Transverse colon (tissue), 4 donors: ENCODE measurements around the gene OR8K3.

Experiments
- CTCF ChIP-seq, 5 experiments: fragments of 200-600 bp in 3 of 5; fragments of 450-650 bp in 2 of 5; sonication (generic) in 3 of 5; IDR thresholded peaks; 1 replicate in 2 of 5; 2 replicates in 3 of 5; pipeline ENCODE4 v1.5.1; 2016 to 2017; ENCODE audit warnings: antibody characterized with exemption in 5 of 5, inconsistent platforms in 3 of 5, mild to moderate bottlenecking in 2 of 5, moderate library complexity in 1 of 5
- EP300 ChIP-seq: sonication (generic); formaldehyde crosslinking; IDR thresholded peaks from one replicate; pipeline ENCODE4 v1.6.1; 2017; ENCODE audit warnings: antibody characterized with exemption, low read depth
- POLR2A ChIP-seq: fragments of 450-650 bp; IDR thresholded peaks from one replicate; pipeline ENCODE4 v1.6.1; 2016; ENCODE audit warnings: antibody characterized with exemption, mild to moderate bottlenecking, moderate library complexity
- POLR2AphosphoS5 ChIP-seq, 3 donors: sonication (generic); formaldehyde crosslinking; IDR thresholded peaks; one replicate each; pipeline ENCODE4 v1.6.1; 2016; ENCODE audit warnings: antibody characterized with exemption in 3 of 3

- TF ChIP-seq CTCF (IDR thresholded peaks at IDR 0.05): no peak
- TF ChIP-seq POLR2AphosphoS5 (IDR thresholded peaks at IDR 0.05): no peak
- no peak for TF ChIP-seq POLR2A
- no peak for TF ChIP-seq EP300
These were observed 22.8 kb upstream of the OR8K3 start, which contains the start of gene OR8H1 for GRCh38 chr11:56292154-56292553.
